ENCODE data around the gene NGFR. TPM values are rescaled to one million over a fixed set of nuclear protein-coding genes. Genes with fewer than 3 reads are reported as not detected.

The NGFR gene
- total RNA-seq, 1 experiment from 2014 or later = 60.6 TPM

DNA sequence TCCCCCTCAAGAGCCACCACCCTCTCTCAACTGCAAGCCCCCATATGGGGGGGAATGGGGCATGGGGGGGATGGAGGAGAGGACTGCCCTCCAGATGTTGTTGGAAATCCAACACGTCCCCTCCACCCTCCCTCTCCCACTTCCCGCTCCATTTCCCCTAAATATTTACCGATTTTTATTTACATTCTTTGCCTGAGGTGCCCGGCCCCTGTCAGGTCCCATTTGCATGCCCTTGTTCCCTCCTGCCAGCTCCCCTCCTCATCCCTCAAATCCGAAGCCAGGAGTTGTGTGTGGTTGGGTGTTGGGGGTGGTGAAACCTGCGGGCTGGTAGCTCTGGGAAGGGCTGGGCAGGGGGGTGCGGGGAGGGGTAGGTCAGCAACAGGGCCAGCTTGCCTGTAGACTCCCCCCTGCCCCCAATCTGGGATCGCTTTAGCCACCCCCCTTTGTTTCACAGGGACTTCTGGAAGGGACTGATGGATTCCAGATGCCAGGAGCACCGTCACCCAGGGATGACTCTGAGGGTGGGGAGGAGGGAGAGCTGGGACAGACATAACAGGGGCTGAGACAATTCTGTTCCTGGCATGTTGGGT, 39.7 kb upstream of the NGFR start:
- H3K4me1 ChIP-seq (ENCODE audit: insufficient read depth, low read length, poor library complexity, severe bottlenecking) = no peaks in the 10 kb centered on the region
- no peaks in the 10 kb centered on the region for H3K27me3 ChIP-seq (replicated peaks; ENCODE audit: insufficient read depth, low read depth, low read length, poor library complexity)
- DNase-seq (ENCODE audit: low spot score) = no peak
- intact Hi-C loops (cut with micrococcal nuclease; ENCODE audit: unreplicated experiment) = no loop called here
- POLR2A ChIA-PET (ENCODE audit: low non-redundant PET) = interaction anchor here (0.6 kb wide), 1 partner anchor 8 kb away, joined by 7 read pairs; no protein-coding TSS in a partner anchor
- TF ChIP-seq, protein P1, sequence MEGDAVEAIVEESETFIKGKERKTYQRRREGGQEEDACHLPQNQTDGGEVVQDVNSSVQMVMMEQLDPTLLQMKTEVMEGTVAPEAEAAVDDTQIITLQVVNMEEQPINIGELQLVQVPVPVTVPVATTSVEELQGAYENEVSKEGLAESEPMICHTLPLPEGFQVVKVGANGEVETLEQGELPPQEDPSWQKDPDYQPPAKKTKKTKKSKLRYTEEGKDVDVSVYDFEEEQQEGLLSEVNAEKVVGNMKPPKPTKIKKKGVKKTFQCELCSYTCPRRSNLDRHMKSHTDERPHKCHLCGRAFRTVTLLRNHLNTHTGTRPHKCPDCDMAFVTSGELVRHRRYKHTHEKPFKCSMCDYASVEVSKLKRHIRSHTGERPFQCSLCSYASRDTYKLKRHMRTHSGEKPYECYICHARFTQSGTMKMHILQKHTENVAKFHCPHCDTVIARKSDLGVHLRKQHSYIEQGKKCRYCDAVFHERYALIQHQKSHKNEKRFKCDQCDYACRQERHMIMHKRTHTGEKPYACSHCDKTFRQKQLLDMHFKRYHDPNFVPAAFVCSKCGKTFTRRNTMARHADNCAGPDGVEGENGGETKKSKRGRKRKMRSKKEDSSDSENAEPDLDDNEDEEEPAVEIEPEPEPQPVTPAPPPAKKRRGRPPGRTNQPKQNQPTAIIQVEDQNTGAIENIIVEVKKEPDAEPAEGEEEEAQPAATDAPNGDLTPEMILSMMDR (conservative IDR thresholded peaks at IDR 0.05; ENCODE audit: low read depth, low read length) = no peak
- TF ChIP-seq EZH2 (IDR thresholded peaks at IDR 0.05; ENCODE audit: borderline replicate concordance, low read depth, low read length, poor library complexity, severe bottlenecking) = no peak
- H3K36me3 ChIP-seq (ENCODE audit: insufficient read depth, low read length, poor library complexity, severe bottlenecking) = no peaks in the 10 kb centered on the region
- CTCF ChIA-PET = interaction anchor here (0.7 kb wide), 1 partner anchor 405 kb away, joined by 3 read pairs; no protein-coding TSS in a partner anchor
- H3K4me3 ChIP-seq (ENCODE audit: low read depth, low read length, poor library complexity, severe bottlenecking) = no peak overlapping the region
- H3K27ac ChIP-seq (ENCODE audit: low read depth, low read length, poor library complexity, severe bottlenecking) = no peak overlapping the region
- H3K9me3 ChIP-seq (ENCODE audit: low read depth, low read length, poor library complexity, severe bottlenecking) = no peaks in the 10 kb centered on the region
- no TSS peak for BruUV-seq (replicated peaks)

DNA sequence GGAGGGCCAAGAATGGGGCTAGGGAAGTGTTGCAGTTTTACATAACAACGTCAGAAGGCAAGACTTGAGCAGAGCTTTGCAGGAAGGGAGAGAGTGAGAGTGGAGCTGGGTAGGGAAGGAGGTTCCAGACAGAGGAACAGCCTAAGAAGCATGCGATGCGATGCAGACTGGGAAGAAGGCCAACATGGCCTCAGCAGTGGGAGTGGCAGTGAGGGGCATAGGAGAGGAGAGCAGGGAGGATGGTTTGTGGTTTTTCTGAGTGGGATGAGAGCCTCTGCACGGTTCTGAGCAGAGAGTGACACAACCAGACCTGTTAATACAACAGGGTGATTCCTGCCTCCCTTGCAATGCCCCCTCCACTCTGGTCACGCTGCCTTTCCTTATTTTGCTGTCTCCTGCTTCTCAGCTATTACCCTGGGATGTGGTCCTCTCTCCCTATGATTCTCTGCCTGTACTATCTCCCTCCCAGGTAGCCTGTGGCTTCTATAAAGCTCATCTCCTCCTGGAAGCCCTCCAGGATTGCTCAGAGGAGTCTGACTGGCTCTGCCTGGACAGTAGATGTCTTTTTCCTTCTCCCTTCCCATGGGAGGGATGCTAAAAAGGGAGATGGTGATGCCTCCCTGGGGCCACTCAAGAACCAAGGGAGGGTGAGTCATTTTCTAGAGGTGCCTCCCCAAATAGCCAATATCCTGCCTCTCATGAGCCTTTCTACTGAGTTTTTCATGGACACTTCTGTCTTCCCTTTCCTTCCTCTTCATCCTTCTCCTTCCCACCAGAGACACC, 38.7 kb upstream of the NGFR start:
- DNase-seq (ENCODE audit: low spot score) = peak; percentile 34
- intact Hi-C loops (cut with micrococcal nuclease; ENCODE audit: unreplicated experiment) = no loop called here
- no TSS peak for BruUV-seq (replicated peaks)
- H3K4me1 ChIP-seq (ENCODE audit: insufficient read depth, low read length, poor library complexity, severe bottlenecking) = no peaks in the 10 kb centered on the region
- ChIA-PET POLR2A (ENCODE audit: low non-redundant PET) (no interaction called here), CTCF (interaction anchor here (0.7 kb wide), 1 partner anchor 404 kb away, joined by 3 read pairs; no protein-coding TSS in a partner anchor)
- TF ChIP-seq, protein P1 (conservative IDR thresholded peaks at IDR 0.05; ENCODE audit: low read depth, low read length) = no peak
- TF ChIP-seq EZH2 (IDR thresholded peaks at IDR 0.05; ENCODE audit: borderline replicate concordance, low read depth, low read length, poor library complexity, severe bottlenecking) = no peak
- H3K9me3 ChIP-seq (ENCODE audit: low read depth, low read length, poor library complexity, severe bottlenecking) = no peaks in the 10 kb centered on the region
- H3K27ac ChIP-seq (ENCODE audit: low read depth, low read length, poor library complexity, severe bottlenecking) = no peak overlapping the region
- no peak overlapping the region for H3K4me3 ChIP-seq (ENCODE audit: low read depth, low read length, poor library complexity, severe bottlenecking)
- H3K27me3 ChIP-seq (replicated peaks; ENCODE audit: insufficient read depth, low read depth, low read length, poor library complexity) = no peaks in the 10 kb centered on the region
- no peaks in the 10 kb centered on the region for H3K36me3 ChIP-seq (ENCODE audit: insufficient read depth, low read length, poor library complexity, severe bottlenecking)

DNA sequence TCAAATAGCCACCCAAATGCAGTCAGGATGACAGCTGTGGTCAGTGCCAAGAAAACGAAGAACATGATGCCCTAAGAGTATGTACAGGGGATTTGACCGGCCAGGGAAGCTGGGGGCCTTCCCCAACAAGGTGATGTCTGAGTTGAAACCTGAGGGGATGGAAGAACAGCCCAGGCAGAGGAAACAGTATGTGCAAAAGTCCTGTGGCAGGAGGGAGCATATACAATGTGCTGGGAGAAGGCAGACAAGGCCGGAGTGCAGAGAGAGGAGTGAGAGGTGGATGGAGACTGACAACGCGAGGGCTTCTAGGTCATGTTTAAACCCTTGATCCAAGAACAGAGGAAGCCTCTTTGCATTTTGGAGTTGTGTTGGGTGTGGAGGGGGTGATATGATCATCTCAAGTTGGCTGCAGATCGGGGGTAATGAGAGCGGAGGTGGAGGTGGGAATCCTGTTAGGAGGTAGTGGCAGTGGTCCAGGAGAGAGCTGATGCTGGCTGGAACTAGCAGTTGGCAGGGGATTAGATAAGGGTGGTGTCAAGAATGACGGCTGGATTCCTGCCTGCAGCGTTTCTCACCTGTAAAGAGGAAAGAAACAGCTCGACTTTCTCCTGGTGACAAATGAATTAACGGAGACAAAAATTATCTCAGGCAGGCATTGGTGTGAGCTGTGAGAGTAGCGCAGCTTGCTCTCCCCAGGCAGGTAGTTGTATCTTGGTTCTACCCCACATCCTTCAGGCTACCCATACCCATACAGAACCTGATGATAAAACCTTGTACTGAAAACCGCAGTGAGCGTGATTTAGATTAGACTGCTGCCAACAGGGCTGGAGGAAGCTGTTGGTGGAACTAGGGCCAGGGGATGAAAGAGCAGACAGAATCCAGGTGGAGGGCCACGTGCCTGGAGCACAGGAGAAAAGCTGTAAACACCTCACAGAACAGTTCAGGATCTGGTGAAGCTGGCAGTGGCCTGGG, 37.2 kb upstream of the NGFR start:
- TF ChIP-seq, protein P1 (conservative IDR thresholded peaks at IDR 0.05; ENCODE audit: low read depth, low read length) = no peak
- no peak for TF ChIP-seq EZH2 (IDR thresholded peaks at IDR 0.05; ENCODE audit: borderline replicate concordance, low read depth, low read length, poor library complexity, severe bottlenecking)
- DNase-seq (ENCODE audit: low spot score) = no peak
- no peak overlapping the region for H3K27ac ChIP-seq (ENCODE audit: low read depth, low read length, poor library complexity, severe bottlenecking)
- H3K4me1 ChIP-seq (ENCODE audit: insufficient read depth, low read length, poor library complexity, severe bottlenecking) = no peaks in the 10 kb centered on the region
- H3K36me3 ChIP-seq (ENCODE audit: insufficient read depth, low read length, poor library complexity, severe bottlenecking) = no peaks in the 10 kb centered on the region
- no peak overlapping the region for H3K4me3 ChIP-seq (ENCODE audit: low read depth, low read length, poor library complexity, severe bottlenecking)
- POLR2A ChIA-PET (ENCODE audit: low non-redundant PET) = no interaction called here
- BruUV-seq (replicated peaks) = no TSS peak
- intact Hi-C loops (cut with micrococcal nuclease; ENCODE audit: unreplicated experiment) = no loop called here
- H3K27me3 ChIP-seq (replicated peaks; ENCODE audit: insufficient read depth, low read depth, low read length, poor library complexity) = no peaks in the 10 kb centered on the region
- CTCF ChIA-PET = no interaction called here
- no peaks in the 10 kb centered on the region for H3K9me3 ChIP-seq (ENCODE audit: low read depth, low read length, poor library complexity, severe bottlenecking)
